ENCODE results near the gene GNB1L.

DNA sequence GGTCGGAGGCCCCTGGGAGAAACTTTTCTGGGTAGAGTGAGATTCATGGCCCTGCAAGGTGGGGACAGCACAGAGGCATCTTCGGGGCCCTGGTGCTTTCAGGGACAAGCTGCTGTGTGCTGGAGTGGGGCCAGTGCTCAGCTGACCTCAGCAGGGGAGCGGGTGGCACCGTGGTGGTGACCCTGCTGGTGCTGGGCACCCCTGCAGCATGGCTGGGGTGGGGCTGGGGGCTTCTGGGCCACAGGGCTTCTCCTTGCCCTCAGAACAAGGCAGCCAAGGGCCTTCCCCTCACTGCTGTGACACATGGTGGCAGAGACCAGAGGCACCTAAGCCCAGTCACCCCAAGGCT is 24.9 kb upstream of the GNB1L start:
- TF ChIP-seq, protein P1, sequence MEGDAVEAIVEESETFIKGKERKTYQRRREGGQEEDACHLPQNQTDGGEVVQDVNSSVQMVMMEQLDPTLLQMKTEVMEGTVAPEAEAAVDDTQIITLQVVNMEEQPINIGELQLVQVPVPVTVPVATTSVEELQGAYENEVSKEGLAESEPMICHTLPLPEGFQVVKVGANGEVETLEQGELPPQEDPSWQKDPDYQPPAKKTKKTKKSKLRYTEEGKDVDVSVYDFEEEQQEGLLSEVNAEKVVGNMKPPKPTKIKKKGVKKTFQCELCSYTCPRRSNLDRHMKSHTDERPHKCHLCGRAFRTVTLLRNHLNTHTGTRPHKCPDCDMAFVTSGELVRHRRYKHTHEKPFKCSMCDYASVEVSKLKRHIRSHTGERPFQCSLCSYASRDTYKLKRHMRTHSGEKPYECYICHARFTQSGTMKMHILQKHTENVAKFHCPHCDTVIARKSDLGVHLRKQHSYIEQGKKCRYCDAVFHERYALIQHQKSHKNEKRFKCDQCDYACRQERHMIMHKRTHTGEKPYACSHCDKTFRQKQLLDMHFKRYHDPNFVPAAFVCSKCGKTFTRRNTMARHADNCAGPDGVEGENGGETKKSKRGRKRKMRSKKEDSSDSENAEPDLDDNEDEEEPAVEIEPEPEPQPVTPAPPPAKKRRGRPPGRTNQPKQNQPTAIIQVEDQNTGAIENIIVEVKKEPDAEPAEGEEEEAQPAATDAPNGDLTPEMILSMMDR (IDR thresholded peaks at IDR 0.05), result no peak
- TF ChIP-seq POLR2AphosphoS5 (IDR thresholded peaks at IDR 0.05) (no peak), POLR2A (IDR thresholded peaks at IDR 0.05) (no peak), EP300 (IDR thresholded peaks at IDR 0.05) (no peak)
